Measurements from ENCODE around the gene ZNF559.
"Not testable (repeated sequence)": the region's sequence is repeated elsewhere in the genome, so short reads cannot be mapped to it uniquely, and the experiment has no call there.

ZNF559 gene

DNA sequence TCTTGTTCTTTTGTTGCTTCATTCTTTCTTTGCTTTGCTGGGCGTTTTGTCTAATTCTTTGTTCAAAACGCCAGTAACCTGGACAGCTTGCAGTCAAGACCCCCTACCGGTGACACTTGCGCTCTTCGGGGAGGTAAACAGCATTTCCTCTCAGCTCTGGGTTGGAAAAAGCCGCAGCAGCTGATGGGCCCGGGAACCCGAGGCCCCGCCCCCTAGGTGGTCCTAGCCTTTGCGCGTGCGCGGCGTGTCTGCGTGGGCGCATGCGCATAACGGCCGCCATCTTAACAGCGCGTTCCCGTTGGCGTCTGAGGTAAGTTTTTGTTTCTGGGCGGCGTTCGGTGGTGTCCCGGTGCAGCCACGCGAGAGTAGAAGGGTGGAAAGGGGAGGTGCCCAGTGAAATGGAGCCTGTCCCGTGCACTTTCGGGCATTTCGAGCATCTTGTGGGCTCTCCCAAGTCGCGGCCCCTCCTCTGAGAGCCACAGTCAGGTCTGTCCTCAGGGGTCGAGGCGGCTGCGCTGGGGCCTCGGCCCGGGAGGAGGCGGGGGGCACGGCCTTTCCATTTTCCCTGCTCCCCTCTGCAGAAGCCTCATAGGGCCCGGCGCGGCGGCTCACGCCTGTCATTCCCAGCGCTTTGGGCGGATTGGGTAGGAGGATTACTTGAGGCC is at the start of gene ZNF559:
TSS of gene ZNF559 (plus strand) at position 261 of the 665 bp plus-strand sequence. CDS start 14,371 bp downstream, outside the sequence.
- peak; percentile 89 for DNase-seq (ENCODE audit: low spot score)

DNA sequence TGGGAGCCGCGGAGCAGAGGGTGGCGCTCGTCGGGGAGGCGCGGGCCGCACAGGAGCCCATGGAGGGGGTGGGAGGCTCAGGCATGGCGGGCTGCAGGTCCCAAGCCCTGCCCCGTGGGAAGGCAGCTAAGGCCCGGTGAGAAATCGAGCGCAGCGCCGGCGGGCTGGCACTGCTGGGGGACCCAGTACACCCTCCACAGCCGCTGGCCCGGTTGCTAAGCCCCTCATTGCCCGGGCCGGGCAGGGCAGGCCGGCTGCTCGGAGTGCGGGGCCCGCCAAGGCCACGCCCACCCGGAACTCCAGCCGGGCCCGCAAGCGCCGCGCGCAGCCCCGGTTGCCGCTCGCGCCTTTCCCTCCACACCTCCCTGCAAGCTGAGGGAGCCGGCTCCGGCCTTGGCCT is 40.5 kb upstream of the ZNF559 start:
- not testable (repeated sequence) for DNase-seq (ENCODE audit: low spot score)

DNA sequence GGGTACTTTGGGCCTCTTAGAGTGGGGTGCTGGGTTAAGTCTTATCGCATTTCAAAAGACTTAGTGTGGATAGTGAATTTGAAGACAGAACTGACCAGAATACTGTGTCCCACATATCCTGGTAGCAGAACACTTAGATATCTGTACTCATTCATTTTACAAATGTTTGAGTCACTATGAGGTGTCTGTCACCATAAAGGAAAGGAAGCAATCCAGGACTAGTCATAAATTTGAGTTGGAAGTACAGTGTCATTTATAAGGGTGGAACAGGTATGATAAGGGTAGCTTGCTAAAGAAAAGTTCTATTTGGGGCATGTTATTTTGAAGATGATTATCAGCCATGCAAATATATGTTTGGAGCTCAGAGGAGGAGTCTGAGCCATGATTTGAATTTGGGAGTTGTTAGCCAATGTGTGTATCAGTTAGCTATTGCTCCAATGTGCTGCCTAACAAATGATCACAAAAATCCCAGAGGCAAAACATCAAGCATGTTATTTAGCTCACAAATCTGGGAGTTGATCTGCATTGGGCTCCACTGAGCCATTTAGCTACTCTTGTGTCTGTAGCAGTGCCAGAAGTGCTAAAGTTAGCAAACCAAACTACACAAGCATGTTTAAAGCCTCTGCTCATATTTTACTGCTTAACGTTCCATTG is 34.6 kb upstream of the ZNF559 start:
- DNase-seq (ENCODE audit: low spot score) = no peak

DNA sequence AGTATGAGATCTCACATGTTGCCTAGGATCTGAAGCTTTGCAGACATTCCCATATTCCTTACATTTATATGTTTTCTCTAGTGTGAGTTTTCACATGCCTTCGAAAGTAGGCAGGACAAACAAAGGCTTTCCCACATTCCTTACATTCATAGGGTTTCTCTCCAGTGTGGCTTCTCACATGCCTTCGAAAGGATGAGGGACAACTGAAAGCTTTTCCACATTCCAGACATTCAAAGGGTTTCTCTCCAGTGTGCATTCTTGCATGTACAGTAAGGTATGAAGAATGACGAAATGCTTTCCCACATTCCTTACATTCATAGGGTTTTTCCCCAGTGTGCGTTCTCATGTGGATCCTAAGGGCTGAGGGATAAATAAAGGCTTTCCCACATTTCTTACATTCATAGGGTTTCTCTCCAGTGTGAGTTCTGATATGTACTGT is 28.5 kb upstream of the ZNF559 start:
- no peak for DNase-seq (ENCODE audit: low spot score)

DNA sequence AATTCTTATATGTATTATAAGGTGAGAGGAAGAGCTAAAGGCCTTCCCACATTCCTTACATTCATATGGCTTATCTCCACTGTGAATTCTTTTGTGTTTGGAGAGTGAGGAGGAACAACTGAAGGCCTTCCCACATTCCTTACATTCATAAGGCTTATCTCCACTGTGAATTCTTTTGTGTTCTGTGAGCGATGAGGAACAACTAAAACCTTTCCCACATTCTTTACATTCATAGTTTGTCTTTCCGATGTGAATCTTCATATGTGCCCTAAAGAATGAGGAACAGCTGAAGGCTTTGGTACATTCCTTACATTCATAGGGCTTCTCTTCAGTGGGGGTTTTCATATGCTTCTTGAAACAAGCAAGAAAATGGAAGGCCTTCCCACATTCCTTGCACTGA is 27.6 kb upstream of the ZNF559 start:
- no peak for DNase-seq (ENCODE audit: low spot score)

DNA sequence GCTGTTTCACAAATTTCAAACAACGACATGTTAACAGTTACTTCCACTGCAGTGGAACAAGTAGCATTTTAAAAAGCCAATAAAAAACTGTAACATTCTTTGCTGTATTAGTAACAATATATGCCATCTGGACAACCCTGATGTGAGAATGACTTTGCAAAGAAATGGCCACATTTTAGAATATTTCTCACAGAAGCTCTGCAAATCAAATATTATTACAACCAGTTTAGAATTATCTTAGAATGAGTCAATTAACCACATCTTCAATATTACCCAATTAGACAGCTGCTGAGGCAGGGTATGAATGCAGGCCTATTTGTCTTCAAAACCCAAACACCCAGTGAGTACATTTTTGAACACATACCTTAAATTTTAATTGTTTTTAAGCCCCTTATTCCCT is 17.5 kb upstream of the ZNF559 start:
- DNase-seq (ENCODE audit: low spot score) = no peak

DNA sequence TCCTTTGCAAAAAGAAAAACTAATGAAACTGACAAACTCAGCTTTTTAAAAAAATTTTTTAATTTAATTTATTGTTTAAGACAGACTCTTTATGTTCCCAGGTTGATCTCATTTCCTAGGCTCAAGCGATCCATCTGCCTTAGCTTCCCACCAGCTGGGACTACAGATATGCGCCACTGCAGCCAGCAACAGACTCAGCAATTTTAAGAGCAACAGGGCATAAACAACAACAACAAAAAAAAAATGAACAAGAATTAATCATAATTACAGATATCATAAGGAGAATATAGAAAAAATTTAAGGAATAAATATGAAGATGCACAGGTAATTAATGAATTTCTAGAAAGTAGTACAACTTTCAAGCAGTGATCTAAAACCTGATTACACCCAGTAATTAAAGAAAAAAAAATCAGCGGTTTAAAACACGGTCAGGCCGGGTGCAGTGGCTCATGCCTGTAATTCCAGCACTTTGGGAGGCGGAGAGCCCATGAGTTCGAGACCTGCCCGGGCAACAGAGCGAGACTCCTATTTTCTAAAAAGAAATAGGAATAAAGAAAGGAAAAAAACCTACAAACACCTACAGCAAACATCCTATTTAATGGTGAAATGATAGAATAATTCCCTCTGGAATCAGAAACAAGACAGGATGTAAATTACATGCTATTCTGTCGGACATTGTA is 15.7 kb upstream of the ZNF559 start:
- DNase-seq (ENCODE audit: low spot score) = no peak

DNA sequence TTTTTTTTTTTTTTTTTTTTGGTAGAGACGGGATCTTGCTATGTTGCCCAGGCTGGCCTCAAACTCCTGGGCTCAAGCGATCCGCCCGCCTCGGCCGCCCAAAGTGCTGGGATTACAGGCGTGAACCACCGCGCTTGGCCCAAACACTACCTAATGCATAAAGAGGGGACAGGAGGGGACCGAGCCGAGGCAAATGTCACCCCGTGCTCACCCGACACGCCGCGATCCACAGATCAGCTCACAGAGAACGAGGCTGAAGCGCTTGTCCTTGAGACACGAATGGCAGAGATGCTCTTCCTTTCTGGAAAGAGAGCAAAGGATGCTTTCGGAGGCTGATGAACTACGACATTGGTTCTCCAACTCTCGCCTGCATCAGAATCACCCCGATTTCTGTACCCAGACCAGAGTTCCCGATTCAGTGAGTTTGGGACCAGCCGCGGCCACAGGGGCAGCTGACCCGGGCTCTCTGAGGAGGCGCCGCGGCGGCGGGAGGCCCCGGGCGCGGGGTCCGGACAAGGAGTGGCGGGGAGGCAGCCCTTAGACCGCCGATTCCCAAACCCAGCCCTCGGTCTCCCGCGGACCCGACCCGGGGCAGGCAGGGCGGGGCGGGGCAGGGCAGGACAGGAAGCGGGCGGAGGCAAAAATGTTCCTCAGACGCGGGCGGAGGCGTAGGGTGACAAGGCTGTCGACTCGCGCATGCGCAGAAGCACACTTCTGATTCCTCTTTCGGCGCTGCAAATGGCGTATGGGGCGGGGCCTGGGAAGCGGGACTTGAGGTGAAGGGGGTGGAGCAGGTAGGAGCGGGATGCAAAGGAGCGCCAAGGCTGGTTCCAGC is 14.6 kb upstream of the ZNF559 start, which contains the start of gene ZNF699:
TSS of gene ZNF699 (minus strand) at position 700 of the 835 bp plus-strand sequence. CDS start 4,719 bp downstream, outside the sequence.
- DNase-seq (ENCODE audit: low spot score) = peak; percentile 98

DNA sequence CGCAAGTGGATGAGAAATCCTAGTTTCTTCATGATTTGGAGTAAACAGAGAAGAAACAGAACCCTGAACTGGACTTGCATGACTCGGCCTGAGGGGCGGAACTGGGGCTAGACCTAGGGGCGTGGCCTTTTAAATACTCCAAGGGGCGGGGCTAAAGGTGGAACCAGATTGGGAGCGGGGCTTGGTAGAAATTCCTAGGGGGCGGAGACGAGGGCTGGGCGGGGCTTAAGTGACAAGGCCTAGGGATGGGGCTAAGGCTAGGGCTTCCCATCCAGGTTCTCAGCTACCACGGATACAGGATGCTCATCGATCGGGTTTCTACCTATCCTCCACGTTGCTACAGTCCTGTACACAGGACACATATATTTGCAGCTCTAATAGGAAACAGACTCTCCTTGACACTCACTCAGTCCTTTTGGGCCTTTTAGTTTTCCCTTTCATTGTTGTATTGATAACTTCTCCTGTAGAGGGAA is 14.0 kb upstream of the ZNF559 start:
- DNase-seq (ENCODE audit: low spot score) = no peak

DNA sequence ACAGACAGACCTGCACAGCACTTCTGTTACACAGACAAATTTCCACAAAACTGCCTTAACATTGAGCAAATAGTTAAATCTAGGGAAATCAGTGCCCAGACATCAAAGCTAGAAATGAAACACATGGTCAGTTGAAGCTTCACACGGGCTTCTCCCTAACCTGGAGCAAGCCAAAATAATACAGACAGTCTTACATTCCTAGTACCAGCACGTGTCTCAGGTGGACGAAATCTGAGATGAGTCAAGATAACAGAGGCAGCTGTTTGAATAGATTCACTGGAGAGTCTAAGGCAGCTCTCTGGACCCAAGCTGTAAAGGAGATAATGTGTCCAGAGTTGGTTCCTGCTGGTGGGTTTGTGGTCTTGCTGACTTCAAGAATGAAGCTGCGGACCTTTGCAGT is 10.2 kb upstream of the ZNF559 start:
- no peak for DNase-seq (ENCODE audit: low spot score)

DNA sequence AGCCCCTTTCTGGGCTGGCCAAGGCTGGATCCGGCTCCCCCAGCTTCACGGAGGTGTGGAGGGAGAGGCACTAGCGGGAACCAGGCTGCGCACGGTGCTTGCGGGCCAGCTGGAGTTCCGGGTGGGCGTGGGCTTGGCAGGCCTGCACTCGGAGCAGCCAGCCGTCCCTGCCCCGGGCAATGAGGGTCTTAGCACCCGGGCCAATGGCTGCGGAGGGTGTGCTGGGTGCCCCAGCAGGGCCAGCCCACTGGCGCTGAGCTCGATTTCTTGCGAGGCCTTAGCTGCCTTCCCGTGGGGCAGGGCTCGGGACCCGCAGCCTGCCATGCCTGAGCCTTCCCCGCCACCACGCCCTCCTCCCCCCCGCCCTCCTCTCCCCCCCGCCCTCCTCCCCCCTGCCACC is 2.6 kb upstream of the ZNF559 start:
- no peak for DNase-seq (ENCODE audit: low spot score)

DNA sequence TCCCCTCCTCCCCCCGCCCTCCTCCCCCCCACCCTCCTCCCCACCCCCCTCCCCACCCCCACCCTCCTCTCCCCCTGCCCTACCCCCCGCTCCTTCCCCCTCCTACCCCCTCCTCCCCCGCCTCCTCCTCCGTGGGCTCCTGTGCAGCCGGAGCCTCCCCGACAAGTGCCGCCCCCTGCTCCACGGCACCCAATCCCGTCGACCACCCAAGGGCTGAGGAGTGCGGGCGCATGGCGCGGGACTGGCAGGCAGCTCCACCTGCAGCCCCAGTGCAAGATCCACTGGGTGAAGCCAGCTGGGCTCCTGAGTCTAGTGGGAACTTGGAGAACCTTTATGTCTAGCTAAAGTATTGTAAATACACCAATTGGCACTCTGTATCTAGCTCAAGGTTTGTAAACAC is 2.2 kb upstream of the ZNF559 start:
- DNase-seq (ENCODE audit: low spot score) = not testable (repeated sequence)

DNA sequence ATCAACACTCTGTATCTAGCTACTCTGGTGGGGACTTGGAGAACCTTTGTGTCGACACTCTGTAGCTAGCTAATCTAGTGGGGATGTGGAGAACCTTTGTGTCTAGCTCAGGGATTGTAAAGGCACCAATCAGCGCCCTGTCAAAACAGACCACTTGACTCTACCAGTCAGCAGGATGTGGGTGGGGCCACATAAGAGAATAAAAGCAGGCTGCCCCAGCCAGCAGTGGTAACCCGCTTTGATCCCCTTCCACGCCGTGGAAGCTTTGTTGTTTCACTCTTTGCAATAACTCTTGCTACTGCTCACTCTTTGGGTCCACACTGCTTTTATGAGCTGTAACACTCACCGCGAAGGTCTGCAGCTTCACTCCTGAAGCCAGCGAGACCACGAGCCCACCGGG is 1.8 kb upstream of the ZNF559 start:
- DNase-seq (ENCODE audit: low spot score) = not testable (repeated sequence)

DNA sequence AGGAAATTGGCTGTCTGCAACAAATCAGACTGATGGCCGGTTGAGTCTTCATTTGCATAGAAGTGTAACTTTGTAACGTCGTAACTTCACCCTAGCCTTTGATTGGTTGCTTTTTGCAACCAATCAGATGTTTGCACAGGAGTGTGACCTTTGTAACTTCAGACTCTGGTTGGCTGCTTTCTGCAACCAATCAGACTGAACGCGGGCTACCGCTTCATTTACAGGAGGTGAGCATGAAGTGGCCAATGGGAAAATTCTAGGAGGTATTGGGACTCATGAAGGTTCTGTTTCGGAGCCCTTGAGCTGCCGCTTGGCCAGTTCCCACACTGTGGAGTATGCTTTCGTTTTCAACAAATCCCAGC is 441 bp upstream of the ZNF559 start:
- DNase-seq (ENCODE audit: low spot score) = peak; percentile 86

DNA sequence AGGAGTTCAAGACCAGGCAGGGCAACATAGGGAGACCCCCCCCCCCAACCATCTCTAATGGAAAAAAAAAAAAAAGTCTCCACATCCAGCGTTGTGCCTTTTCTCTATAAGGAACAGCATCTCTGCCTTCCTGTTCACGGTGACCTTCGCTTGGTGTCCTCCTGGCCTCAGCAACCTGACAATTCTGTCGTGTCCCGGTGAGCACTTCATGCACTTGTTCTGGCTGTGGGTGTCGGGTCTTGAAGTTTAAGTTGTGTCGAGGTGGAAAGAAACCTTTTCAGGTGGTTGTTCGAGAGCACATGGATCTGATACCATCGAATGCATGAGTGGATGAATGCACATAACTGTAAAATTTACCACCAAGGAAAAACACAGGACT is 594 bp downstream of the ZNF559 start:
- no peak for DNase-seq (ENCODE audit: low spot score)

DNA sequence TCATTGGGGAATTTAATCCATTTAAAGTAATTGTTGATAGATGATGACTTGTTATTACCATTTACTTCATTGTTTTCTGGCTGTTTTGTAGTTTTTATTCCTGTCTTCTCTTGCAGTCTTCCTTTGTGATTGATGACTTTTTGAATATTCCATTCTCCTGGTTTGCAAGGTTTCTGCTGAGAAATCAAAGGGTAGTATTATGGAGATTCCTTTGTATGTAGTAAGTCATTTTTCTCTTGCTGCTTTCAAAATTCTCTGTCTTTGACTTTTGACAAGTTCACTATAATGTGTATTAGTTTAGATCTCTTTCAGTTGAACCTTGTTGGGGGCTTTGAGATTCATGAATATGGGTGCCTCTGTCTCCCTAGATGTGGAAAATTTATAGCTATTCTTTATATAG is 6.0 kb downstream of the ZNF559 start:
- DNase-seq (ENCODE audit: low spot score) = no peak

DNA sequence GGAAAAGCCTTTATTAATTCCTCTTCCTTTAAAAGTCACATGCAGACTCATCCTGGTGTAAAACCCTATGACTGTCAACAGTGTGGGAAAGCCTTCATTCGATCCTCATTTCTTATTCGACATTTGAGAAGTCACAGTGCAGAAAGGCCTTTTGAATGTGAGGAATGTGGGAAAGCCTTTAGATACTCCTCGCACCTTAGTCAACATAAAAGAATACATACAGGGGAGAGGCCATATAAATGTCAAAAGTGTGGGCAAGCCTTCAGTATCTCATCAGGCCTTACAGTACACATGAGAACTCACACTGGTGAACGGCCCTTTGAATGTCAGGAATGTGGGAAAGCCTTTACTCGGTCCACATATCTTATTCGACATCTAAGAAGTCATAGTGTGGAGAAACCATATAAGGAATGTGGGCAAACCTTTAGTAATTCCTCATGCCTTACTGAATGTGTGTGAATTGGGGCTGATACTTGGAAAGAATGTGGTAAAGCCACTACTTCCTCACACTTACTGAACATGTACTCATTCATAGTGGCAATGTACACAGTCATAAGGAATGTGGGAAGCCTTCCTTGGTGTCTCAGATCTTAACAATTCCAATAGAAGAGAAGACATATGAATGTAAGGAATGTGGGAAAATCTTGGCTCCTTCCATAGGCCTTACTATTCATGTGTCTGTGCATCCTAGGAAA is 18.8 kb downstream of the ZNF559 start:
- DNase-seq (ENCODE audit: low spot score) = no peak

DNA sequence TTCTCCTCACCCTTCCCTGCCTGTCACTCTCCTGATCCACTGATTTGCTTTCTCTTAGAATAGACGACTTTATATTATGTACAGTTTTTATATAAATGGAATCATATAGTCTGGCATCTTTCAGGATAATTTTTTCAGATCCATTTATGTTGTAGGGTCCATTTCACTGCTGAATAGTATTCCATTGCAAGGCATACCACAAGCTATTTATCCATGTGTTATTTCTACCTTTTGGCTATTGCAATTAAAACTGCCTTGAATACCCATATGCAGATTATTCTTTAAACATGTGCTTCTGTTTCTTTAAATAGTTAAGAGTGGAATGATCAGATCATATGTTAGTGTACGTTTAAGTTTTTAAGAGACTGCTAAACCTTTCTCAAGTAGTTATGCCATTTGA is 21.0 kb downstream of the ZNF559 start:
- DNase-seq (ENCODE audit: low spot score) = no peak

DNA sequence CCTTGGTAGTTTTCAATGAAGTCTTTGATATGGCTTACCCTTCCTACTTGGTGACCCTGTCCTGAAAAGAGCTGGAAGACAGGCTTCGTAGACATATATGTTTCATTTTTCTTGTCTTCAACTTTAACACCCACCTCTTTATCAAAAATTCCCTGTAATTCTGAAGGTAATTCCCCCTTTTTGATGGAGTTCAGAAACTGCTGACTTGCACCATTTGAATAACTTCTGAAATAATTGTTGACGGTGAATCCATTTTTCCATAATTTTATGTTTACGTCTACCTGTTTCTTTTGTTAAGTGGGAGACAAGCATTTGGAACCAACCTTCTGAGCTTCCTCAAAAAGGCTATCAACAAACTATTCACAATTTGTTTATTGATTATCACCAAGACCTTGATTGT is 24.3 kb downstream of the ZNF559 start:
- DNase-seq (ENCODE audit: low spot score) = no peak

DNA sequence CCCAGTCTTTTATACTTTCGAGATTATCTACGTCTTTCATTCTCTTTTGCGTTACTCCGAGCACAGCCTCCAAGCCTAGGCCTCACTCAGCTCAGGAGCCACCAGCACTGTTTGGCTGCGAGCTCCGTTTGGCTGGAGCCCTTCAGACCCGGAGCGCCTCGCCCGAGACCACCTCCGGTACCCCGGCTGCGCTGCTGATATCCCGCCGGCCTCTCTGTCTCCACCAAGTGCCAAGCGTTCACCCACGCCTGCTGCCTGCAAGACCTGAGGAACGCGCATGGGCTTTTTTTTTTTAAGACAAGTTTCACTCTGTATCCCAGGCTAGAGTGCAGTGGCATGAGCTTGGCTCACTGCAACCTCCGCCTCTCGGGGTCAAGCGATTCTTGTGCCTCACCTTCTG is 24.7 kb downstream of the ZNF559 start:
- DNase-seq (ENCODE audit: low spot score) = no peak

DNA sequence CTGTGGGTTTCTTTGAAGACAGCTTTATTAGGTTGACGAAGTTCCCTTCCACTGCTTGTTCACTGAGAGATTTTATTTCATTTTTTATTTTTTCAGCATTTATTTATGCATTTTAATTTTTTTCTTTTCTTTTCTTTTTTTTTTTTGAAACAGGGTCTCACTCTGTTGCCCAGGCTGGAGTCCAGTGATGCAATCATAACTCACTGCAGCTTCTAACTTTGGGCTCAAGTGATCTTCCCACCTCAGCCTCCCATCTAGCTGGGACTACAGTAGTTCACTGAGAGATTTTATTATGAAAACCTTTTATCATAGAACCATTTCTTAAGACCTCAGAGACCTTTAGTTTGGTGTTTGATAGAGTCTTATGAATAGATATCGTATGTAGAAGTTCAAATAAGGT is 28.5 kb downstream of the ZNF559 start:
- DNase-seq (ENCODE audit: low spot score) = no peak

DNA sequence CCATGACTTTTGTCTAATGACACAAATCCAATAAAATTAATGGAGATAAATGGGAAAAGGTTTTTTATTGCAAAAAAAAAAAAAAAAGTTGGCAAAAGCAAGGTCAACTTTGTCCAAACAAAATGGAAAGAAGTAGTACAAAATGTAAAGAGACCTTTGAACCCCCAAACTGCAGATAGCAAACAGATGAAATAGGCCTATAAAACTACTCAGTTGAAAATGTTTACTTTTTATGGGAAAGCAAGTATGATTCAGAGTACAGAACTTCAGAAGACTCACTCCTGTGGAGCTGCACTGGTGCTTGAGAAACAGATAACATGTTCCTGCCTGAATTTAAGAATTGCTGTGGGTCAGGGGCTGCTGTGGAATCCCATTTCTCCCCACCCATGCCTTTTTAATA is 29.0 kb downstream of the ZNF559 start:
- DNase-seq (ENCODE audit: low spot score) = no peak

Data from putamen (tissue), 1 donor.